Anterior cingulate cortex (tissue), 58 donors: ENCODE results near the gene CAPN12.
A peak's percentile ranks its signal among the peaks of the same experiment; 100 is the strongest.

Experiments
- DNase-seq, 58 donors: peaks; one replicate each; lab custom pipeline; 2025; lab: John Stamatoyannopoulos, UW

Gene CAPN12

GRCh38 chr19:38684078-38684861, 60.0 kb downstream of the CAPN12 start:
- DNase-seq: no peak

GRCh38 chr19:38683393-38684077, 60.7 kb downstream of the CAPN12 start:
- peak in 2 of 58 donors; percentile 23 to 26 for DNase-seq

GRCh38 chr19:38682872-38683392, 61.3 kb downstream of the CAPN12 start:
- DNase-seq: no peak

- DNase-seq: no peak
These were observed 61.9 kb downstream of the CAPN12 start for GRCh38 chr19:38682195-38682867.
